ENCODE results near the gene UNCX. TPM values are rescaled to one million over a fixed set of nuclear protein-coding genes. Genes with fewer than 3 reads are reported as not detected.

Gene UNCX
- total RNA-seq, 1 experiment from 2014 or later: 1.9 TPM

- ChIA-PET CTCF (no interaction called here), POLR2A (ENCODE audit: low non-redundant PET) (no interaction called here)
- Histone ChIP-seq H3K4me3 (ENCODE audit: low read depth, low read length, poor library complexity, severe bottlenecking) (no peak overlapping the region), H3K27me3 (replicated peaks; ENCODE audit: insufficient read depth, low read depth, low read length, poor library complexity) (no peaks in the 10 kb centered on the region), H3K4me1 (ENCODE audit: insufficient read depth, low read length, poor library complexity, severe bottlenecking) (no peaks in the 10 kb centered on the region), H3K27ac (ENCODE audit: low read depth, low read length, poor library complexity, severe bottlenecking) (no peak overlapping the region), H3K36me3 (ENCODE audit: insufficient read depth, low read length, poor library complexity, severe bottlenecking) (no peaks in the 10 kb centered on the region), H3K9me3 (ENCODE audit: low read depth, low read length, poor library complexity, severe bottlenecking) (no peaks in the 10 kb centered on the region)
- no peak for TF ChIP-seq EZH2 (IDR thresholded peaks at IDR 0.05; ENCODE audit: borderline replicate concordance, low read depth, low read length, poor library complexity, severe bottlenecking)
- TF ChIP-seq, protein P1, sequence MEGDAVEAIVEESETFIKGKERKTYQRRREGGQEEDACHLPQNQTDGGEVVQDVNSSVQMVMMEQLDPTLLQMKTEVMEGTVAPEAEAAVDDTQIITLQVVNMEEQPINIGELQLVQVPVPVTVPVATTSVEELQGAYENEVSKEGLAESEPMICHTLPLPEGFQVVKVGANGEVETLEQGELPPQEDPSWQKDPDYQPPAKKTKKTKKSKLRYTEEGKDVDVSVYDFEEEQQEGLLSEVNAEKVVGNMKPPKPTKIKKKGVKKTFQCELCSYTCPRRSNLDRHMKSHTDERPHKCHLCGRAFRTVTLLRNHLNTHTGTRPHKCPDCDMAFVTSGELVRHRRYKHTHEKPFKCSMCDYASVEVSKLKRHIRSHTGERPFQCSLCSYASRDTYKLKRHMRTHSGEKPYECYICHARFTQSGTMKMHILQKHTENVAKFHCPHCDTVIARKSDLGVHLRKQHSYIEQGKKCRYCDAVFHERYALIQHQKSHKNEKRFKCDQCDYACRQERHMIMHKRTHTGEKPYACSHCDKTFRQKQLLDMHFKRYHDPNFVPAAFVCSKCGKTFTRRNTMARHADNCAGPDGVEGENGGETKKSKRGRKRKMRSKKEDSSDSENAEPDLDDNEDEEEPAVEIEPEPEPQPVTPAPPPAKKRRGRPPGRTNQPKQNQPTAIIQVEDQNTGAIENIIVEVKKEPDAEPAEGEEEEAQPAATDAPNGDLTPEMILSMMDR (conservative IDR thresholded peaks at IDR 0.05; ENCODE audit: low read depth, low read length): no peak
- no peak for DNase-seq (ENCODE audit: low spot score)
- intact Hi-C loops (cut with micrococcal nuclease; ENCODE audit: unreplicated experiment): no loop called here
- no TSS peak for BruUV-seq (replicated peaks)
These were observed 50.0 kb downstream of the UNCX start for GRCh38 chr7:1282679-1283078.

GRCh38 chr7:1283337-1283736 is 50.7 kb downstream of the UNCX start:
- no peaks in the 10 kb centered on the region for H3K27me3 ChIP-seq (replicated peaks; ENCODE audit: insufficient read depth, low read depth, low read length, poor library complexity)
- H3K4me3 ChIP-seq (ENCODE audit: low read depth, low read length, poor library complexity, severe bottlenecking): no peak overlapping the region
- no peak for DNase-seq (ENCODE audit: low spot score)
- intact Hi-C loops (cut with micrococcal nuclease; ENCODE audit: unreplicated experiment): no loop called here
- no TSS peak for BruUV-seq (replicated peaks)
- TF ChIP-seq, protein P1 (conservative IDR thresholded peaks at IDR 0.05; ENCODE audit: low read depth, low read length): no peak
- TF ChIP-seq EZH2 (IDR thresholded peaks at IDR 0.05; ENCODE audit: borderline replicate concordance, low read depth, low read length, poor library complexity, severe bottlenecking): no peak
- POLR2A ChIA-PET (ENCODE audit: low non-redundant PET): no interaction called here
- H3K4me1 ChIP-seq (ENCODE audit: insufficient read depth, low read length, poor library complexity, severe bottlenecking): no peaks in the 10 kb centered on the region
- CTCF ChIA-PET: no interaction called here
- no peaks in the 10 kb centered on the region for H3K9me3 ChIP-seq (ENCODE audit: low read depth, low read length, poor library complexity, severe bottlenecking)
- H3K27ac ChIP-seq (ENCODE audit: low read depth, low read length, poor library complexity, severe bottlenecking): no peak overlapping the region
- no peaks in the 10 kb centered on the region for H3K36me3 ChIP-seq (ENCODE audit: insufficient read depth, low read length, poor library complexity, severe bottlenecking)

GRCh38 chr7:1283941-1284742 is 51.5 kb downstream of the UNCX start:
- no peak for DNase-seq (ENCODE audit: low spot score)
- Histone ChIP-seq H3K4me3 (ENCODE audit: low read depth, low read length, poor library complexity, severe bottlenecking) (no peak overlapping the region), H3K36me3 (ENCODE audit: insufficient read depth, low read length, poor library complexity, severe bottlenecking) (no peaks in the 10 kb centered on the region), H3K27ac (ENCODE audit: low read depth, low read length, poor library complexity, severe bottlenecking) (no peak overlapping the region), H3K27me3 (replicated peaks; ENCODE audit: insufficient read depth, low read depth, low read length, poor library complexity) (no peaks in the 10 kb centered on the region), H3K9me3 (ENCODE audit: low read depth, low read length, poor library complexity, severe bottlenecking) (no peaks in the 10 kb centered on the region), H3K4me1 (ENCODE audit: insufficient read depth, low read length, poor library complexity, severe bottlenecking) (no peaks in the 10 kb centered on the region)
- TF ChIP-seq EZH2 (IDR thresholded peaks at IDR 0.05; ENCODE audit: borderline replicate concordance, low read depth, low read length, poor library complexity, severe bottlenecking): no peak
- TF ChIP-seq, protein P1 (conservative IDR thresholded peaks at IDR 0.05; ENCODE audit: low read depth, low read length): no peak
- no TSS peak for BruUV-seq (replicated peaks)
- ChIA-PET CTCF (no interaction called here), POLR2A (ENCODE audit: low non-redundant PET) (no interaction called here)
- intact Hi-C loops (cut with micrococcal nuclease; ENCODE audit: unreplicated experiment): no loop called here
